GM18909 (cell line): ENCODE results near the gene CNDP2.
A peak's percentile ranks its signal among the peaks of the same experiment; 100 is the strongest.
"Not testable (repeated sequence)": the region's sequence is repeated elsewhere in the genome, so short reads cannot be mapped to it uniquely, and the experiment has no call there.

Experiments
- ATAC-seq: cut with Tn5 transposase; IDR thresholded peaks from one replicate; pipeline ENCODE4 v1.9.1; 2021; ENCODE audit warnings: mild to moderate bottlenecking; ENCODE audit not compliant: unreplicated experiment, poor library complexity

The CNDP2 gene

GRCh38 chr18:74514860-74515495 is 18.8 kb downstream of the CNDP2 start:
- no peak for ATAC-seq

DNA sequence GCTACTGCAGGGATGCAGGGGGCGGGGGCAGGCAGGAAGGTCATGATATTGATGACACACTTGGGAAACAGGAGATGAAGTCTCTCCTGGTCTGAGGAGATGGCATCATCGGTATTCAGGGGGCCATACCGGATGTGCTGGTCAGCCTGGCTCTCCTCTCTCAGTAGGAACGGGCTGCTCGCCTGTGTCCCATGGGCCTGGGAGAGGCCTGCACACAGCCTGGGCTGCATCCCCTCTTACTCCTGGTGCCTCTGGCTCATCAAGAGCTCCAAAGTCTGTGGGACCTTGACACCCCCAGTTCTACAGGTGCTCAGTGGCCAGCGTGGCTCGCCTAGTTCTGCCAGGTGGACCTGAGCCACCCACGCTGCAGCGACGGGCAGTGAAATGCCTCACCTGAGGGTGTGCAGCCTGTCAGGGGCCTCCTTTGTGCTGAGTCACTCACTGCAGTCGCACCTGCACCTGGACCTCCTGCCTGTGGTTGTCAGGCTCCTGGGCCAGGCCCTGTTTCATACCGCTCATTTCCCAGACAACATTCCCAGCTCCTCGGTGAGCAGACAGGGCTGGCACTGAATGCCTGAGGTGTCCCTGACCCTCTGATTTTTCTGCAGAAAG is 19.6 kb downstream of the CNDP2 start:
- no peak for ATAC-seq

GRCh38 chr18:74516271-74517235 is 20.4 kb downstream of the CNDP2 start:
- no peak for ATAC-seq

GRCh38 chr18:74517236-74517630 is 21.1 kb downstream of the CNDP2 start:
- ATAC-seq, result no peak

DNA sequence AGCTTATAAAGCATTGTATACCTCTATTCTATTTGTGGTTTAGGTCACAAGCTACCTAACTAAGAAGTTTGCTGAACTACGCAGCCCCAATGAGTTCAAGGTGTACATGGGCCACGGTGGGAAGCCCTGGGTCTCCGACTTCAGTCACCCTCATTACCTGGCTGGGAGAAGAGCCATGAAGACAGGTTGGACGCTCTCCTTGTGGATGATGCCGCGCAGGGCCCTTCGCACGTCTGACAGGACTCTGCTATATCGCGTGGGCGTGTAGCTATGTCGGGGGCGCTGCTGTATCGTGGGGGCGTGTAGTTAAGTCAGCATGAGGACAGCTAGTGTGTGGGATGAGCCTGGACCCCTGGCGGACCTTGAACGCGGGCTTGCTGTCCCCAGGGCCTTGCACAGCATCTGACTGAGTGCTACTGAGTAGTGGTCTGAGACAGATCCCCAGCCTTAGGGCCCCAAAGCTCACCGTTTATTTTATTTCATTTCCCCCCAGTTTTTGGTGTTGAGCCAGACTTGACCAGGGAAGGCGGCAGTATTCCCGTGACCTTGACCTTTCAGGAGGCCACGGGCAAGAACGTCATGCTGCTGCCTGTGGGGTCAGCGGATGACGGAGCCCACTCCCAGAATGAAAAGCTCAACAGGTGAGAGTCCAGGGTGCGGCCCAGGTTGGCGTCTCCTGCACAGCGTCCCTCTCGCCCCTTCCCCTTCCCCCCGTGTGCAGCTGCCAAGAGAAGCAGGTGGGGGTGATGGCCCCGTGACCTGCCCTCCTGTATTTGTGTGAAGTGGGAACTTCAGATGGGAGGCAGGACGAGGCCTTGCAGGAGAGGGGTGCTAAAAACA is 22.5 kb downstream of the CNDP2 start:
- no peak for ATAC-seq

- ATAC-seq, result no peak
Observed at GRCh38 chr18:74519320-74520095, 23.3 kb downstream of the CNDP2 start.

- no peak for ATAC-seq
Observed at GRCh38 chr18:74520096-74520833, 24.1 kb downstream of the CNDP2 start.

- no peak for ATAC-seq
Observed at GRCh38 chr18:74521068-74521725, 25.0 kb downstream of the CNDP2 start.

GRCh38 chr18:74522635-74523548 is 26.7 kb downstream of the CNDP2 start:
- ATAC-seq, result no peak

DNA sequence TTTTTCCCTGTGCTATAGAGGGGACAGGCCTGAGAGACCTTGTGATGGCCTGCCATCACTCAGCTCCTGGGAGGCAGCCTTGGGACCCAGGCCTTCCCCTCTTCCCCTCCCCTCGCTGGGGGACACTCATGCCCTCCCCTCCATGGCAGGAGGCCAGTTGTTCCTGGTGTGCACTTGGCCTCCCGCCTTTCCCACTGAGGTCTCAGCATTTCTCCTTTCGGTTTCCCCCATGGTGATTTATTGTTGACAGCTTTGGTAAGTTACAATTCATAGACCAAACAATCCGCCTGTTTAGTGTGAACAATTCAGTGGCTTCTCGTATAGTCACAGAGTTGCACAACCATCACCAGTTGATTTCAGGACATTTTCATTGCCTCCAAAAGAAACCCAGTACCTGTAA is 27.9 kb downstream of the CNDP2 start:
- no peak for ATAC-seq

GRCh38 chr18:74524915-74525314 is 28.8 kb downstream of the CNDP2 start:
- ATAC-seq, result not testable (repeated sequence)

- no peak for ATAC-seq
Observed at GRCh38 chr18:74525741-74526140, 29.6 kb downstream of the CNDP2 start.

GRCh38 chr18:74526488-74526887 is 30.3 kb downstream of the CNDP2 start:
- no peak for ATAC-seq

GRCh38 chr18:74528478-74528877 is 32.3 kb downstream of the CNDP2 start:
- peak; percentile 66 for ATAC-seq

GRCh38 chr18:74528913-74529312 is 32.8 kb downstream of the CNDP2 start:
- peak; percentile 17 for ATAC-seq

GRCh38 chr18:74529378-74529777 is 33.2 kb downstream of the CNDP2 start:
- no peak for ATAC-seq

DNA sequence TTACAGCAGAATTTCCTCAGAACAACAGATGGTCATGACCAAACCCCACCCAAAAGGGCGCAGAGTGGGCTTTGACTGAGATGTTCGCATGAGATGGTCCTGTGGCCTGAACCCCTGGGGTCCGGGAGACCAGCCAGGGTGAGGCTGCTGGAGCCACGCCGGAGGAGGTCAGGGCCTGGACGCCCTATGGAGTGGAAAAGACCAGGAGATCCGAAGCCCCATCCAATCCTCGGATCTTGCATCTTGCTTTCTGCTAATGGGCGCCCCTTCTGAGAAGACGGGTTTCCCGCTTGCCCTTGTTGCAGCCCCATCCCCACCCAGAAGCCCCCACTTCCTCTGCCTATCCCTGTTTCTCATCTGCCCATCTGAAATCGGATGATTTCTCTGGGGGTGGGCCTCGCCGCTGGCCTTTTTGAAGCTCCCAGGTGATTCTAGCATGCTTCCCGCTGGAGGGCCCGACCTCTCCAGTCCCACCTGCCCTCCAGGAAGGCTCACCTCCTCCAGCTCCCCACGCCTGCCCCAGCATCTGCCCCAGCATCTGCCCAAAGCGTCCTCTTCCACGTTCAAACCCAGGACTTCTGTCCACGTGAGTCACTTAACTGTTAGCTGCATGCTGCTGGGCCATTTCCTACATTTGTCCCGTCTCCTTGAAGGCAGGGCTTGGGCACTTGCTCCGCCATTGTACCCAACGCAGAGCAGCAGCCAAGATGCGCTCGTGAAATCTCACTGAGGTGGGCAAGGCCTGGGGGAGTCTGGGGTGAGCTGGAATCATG is 33.8 kb downstream of the CNDP2 start:
- no peak for ATAC-seq
